ENCODE data around the gene DTNBP1.

Gene DTNBP1

GRCh38 chr6:15573384-15573783 is 89.4 kb downstream of the DTNBP1 start:
- FAIRE-seq = no peak
- DNase-seq (ENCODE audit: insufficient read length, low spot score) = no peak
- no peak for TF ChIP-seq CTCF (IDR thresholded peaks at IDR 0.05; ENCODE audit: insufficient read depth, missing control alignments)

- DNase-seq (ENCODE audit: insufficient read length, low spot score) = no peak
- FAIRE-seq = no peak
- TF ChIP-seq CTCF (IDR thresholded peaks at IDR 0.05; ENCODE audit: insufficient read depth, missing control alignments) = no peak
Measured at GRCh38 chr6:15572296-15573016, 90.4 kb downstream of the DTNBP1 start.

GRCh38 chr6:15570171-15570570 is 92.7 kb downstream of the DTNBP1 start:
- FAIRE-seq (no peak), DNase-seq (ENCODE audit: insufficient read length, low spot score) (no peak)
- TF ChIP-seq CTCF (IDR thresholded peaks at IDR 0.05; ENCODE audit: insufficient read depth, missing control alignments) = no peak

DNA sequence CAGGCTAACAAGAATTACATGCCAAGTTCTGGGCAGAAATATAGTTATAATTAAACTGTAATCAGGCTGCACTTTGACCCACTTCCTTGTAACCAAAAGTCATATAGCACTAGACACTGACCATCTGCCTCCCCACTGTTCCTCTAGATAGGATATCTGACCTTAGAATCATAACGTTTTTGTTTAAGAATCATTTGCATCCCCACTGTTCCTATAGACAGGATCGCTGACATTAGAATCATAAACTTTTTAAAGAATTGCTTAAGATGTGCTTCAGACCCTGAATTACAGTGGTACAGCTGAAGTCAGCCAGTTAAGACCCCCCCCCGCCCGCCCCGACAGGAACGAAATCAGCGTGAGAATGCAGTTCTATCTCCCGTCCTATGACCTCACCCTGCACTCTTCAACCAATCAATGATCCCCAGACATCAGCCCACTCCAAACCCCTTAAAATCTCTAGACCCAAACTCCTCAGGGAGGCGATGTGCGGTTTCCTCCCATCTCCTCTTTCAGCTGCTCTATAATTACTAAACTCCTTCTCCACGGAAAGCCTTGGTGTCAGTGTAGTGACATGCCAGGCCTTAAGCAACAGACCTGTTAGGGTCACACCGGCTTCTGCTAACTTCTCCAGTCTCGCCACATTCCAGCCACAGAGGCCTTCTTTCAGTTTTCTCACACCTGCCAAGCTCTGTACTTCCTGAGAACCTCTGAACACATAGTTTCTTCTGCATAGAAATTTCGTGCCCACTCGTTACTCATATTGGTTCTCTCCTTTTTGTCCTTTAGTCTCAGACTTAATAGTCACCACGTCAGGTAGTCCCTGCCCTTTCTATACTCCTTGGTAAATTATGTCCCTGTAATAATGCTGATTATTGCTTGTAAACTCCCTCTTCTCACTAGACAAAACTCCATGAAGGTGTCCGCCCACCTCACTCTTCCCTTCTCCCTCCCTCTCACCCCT is 93.5 kb downstream of the DTNBP1 start:
- DNase-seq (ENCODE audit: insufficient read length, low spot score) (no peak), FAIRE-seq (no peak)
- no peak for TF ChIP-seq CTCF (IDR thresholded peaks at IDR 0.05; ENCODE audit: insufficient read depth, missing control alignments)

DNA sequence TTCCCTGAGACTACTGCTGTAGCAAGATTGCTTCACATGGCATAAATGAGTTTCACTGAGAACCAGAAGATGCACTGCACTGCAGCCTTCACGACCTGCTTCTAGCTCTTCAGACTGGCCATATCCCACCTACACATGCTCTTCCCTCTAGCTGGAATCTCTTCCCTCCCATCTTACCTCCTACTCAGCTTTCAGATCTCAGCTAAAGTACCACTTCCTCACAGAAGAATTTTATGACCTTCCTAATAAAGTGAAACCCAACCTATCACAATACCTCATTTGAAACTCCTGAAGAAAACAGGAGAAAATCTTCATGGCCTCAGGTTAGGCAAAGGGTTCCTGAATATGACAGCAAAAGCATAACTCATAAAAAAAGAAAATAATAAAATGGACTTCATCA is 99.9 kb downstream of the DTNBP1 start:
- FAIRE-seq = no peak
- DNase-seq (ENCODE audit: insufficient read length, low spot score) = no peak
- TF ChIP-seq CTCF (IDR thresholded peaks at IDR 0.05; ENCODE audit: insufficient read depth, missing control alignments) = no peak

- TF ChIP-seq CTCF (IDR thresholded peaks at IDR 0.05; ENCODE audit: insufficient read depth, missing control alignments) = no peak
- FAIRE-seq = no peak
- DNase-seq (ENCODE audit: insufficient read length, low spot score) = no peak
Measured at GRCh38 chr6:15561447-15562199, 101.2 kb downstream of the DTNBP1 start.

Measured in D721Med (cell line).